IMR-90 (cell line): ENCODE data around the gene PDCD1. TPM values are rescaled to one million over a fixed set of nuclear protein-coding genes. Genes with fewer than 3 reads are reported as not detected.

Experiments
- ATAC-seq: fragments of 200-7000 bp; cut with Tn5 transposase; 2 replicates; pipeline ENCODE4 v1.9.1; 2020; ENCODE audit warnings: low read depth, mild to moderate bottlenecking, moderate library complexity
- BruUV-seq: library from RNA; stranded (reverse); fragments of 400-500 nt; replicated peaks from 2 replicates; lab custom pipeline; 2021; lab: Mats Ljungman, UMichigan
- CTCF ChIA-PET: fragments of 300-600 bp; formaldehyde crosslinking; extraction: SDS; loops from one replicate; lab custom pipeline; 2021; ENCODE audit warnings: antibody characterized with exemption; lab: Yijun Ruan, JAX
- POLR2A ChIA-PET: fragments of 300-600 bp; sonication (Branson Sonifier 250); formaldehyde crosslinking; loops from one replicate; lab custom pipeline; 2022; ENCODE audit warnings: antibody characterized with exemption; ENCODE audit not compliant: unreplicated experiment; lab: Charles Lee
- DNase-seq: peaks from one replicate; pipeline ENCODE4 v3.0.0; 2013
- H2AFZ ChIP-seq: replicated peaks from 2 replicates; pipeline ENCODE3; 2013; ENCODE audit warnings: low read length, mild to moderate bottlenecking; ENCODE audit not compliant: poor library complexity
- H2AK5ac ChIP-seq: 2 replicates; pipeline ENCODE4 v1.6.1; 2013; ENCODE audit warnings: low read depth, low read length, inconsistent platforms
- H2AK9ac ChIP-seq: replicated peaks from 2 replicates; pipeline ENCODE3; 2013; ENCODE audit warnings: mild to moderate bottlenecking, low read depth, low read length, moderate library complexity; ENCODE audit not compliant: poor library complexity
- H2BK120ac ChIP-seq: 2 replicates; pipeline ENCODE4 v1.6.1; 2013; ENCODE audit warnings: low read depth, low read length, inconsistent platforms
- H2BK15ac ChIP-seq: 3 replicates; pipeline ENCODE4 v1.6.1; 2013; ENCODE audit warnings: low read depth, low read length, inconsistent platforms
- H2BK20ac ChIP-seq: 2 replicates; pipeline ENCODE4 v1.6.1; 2013; ENCODE audit warnings: low read depth, mild to moderate bottlenecking, inconsistent platforms, low read length, moderate library complexity
- H2BK5ac ChIP-seq: 2 replicates; pipeline ENCODE4 v1.6.1; 2013; ENCODE audit warnings: mild to moderate bottlenecking, low read depth, low read length, inconsistent platforms; ENCODE audit not compliant: poor library complexity, severe bottlenecking
- H3K14ac ChIP-seq: replicated peaks from 2 replicates; pipeline ENCODE4 v1.6.1; 2013; ENCODE audit warnings: low read depth, low read length, inconsistent platforms
- H3K18ac ChIP-seq: 2 replicates; pipeline ENCODE4 v1.6.1; 2013; ENCODE audit warnings: low read depth, low read length, control low read depth
- H3K23ac ChIP-seq: 2 replicates; pipeline ENCODE4 v1.6.1; 2013; ENCODE audit warnings: low read depth, low read length, inconsistent platforms
- H3K27ac ChIP-seq: 2 replicates; pipeline ENCODE4 v1.5.1; 2013; ENCODE audit warnings: mild to moderate bottlenecking, control low read depth, low read length; ENCODE audit not compliant: insufficient read depth
- H3K27me3 ChIP-seq: 2 replicates; pipeline ENCODE4 v1.6.1; 2013; ENCODE audit warnings: low read length; ENCODE audit not compliant: control insufficient read depth, insufficient read depth
- H3K36me3 ChIP-seq: 2 replicates; pipeline ENCODE4 v1.6.1; 2013; ENCODE audit warnings: low read length, mixed read lengths; ENCODE audit not compliant: control insufficient read depth, insufficient read depth
- H3K4ac ChIP-seq: 2 replicates; pipeline ENCODE4 v1.6.1; 2013; ENCODE audit warnings: low read depth, low read length, inconsistent platforms
- H3K4me1 ChIP-seq: 2 replicates; pipeline ENCODE4 v1.6.1; 2013; ENCODE audit warnings: low read length, mixed read lengths; ENCODE audit not compliant: control insufficient read depth, insufficient read depth
- H3K4me2 ChIP-seq: 2 replicates; pipeline ENCODE4 v1.6.1; 2013; ENCODE audit warnings: low read depth, mild to moderate bottlenecking, control low read depth, low read length, moderate library complexity
- H3K4me3 ChIP-seq: 2 replicates; pipeline ENCODE4 v1.5.1; 2013; ENCODE audit warnings: low read depth, mild to moderate bottlenecking, control low read depth, low read length, moderate library complexity; ENCODE audit not compliant: insufficient read depth
- H3K56ac ChIP-seq: 2 replicates; pipeline ENCODE4 v1.6.1; 2013; ENCODE audit warnings: low read length, inconsistent platforms; ENCODE audit not compliant: insufficient read depth; ENCODE audit errors: extremely low read depth
- H3K79me1 ChIP-seq, 2 experiments: 2 replicates each; pipeline ENCODE4 v1.6.1; 2013; ENCODE audit warnings: low read length in 2 of 2, inconsistent platforms in 1 of 2, low read depth in 1 of 2
- H3K9ac ChIP-seq: 2 replicates; pipeline ENCODE4 v1.6.1; 2013; ENCODE audit warnings: low read depth, low read length, control low read depth
- H3K9me1 ChIP-seq: 2 replicates; pipeline ENCODE4 v1.6.1; 2013; ENCODE audit warnings: low read length, inconsistent platforms; ENCODE audit not compliant: insufficient read depth
- H3K9me3 ChIP-seq: 2 replicates; pipeline ENCODE4 v1.6.1; 2013; ENCODE audit warnings: low read length; ENCODE audit not compliant: control insufficient read depth, insufficient read depth
- H4K20me1 ChIP-seq: 2 replicates; pipeline ENCODE4 v1.6.1; 2013; ENCODE audit warnings: low read length, inconsistent platforms; ENCODE audit not compliant: insufficient read depth
- H4K5ac ChIP-seq: 2 replicates; pipeline ENCODE4 v1.6.1; 2013; ENCODE audit warnings: mild to moderate bottlenecking, low read depth, low read length, control low read depth
- H4K8ac ChIP-seq, 2 experiments: 2 replicates each; pipeline ENCODE4 v1.6.1; 2013; ENCODE audit warnings: low read depth in 2 of 2, low read length in 2 of 2, control low read depth in 1 of 2, inconsistent platforms in 1 of 2
- H4K91ac ChIP-seq: 2 replicates; pipeline ENCODE4 v1.6.1; 2013; ENCODE audit warnings: low read depth, low read length, inconsistent platforms; ENCODE audit not compliant: insufficient read depth
- BHLHE40 ChIP-seq: fragments of 150-350 bp; IDR thresholded peaks from 2 replicates; pipeline ENCODE4 v1.6.1; 2016; ENCODE audit warnings: mild to moderate bottlenecking, low read depth, low read length
- CEBPB ChIP-seq: IDR thresholded peaks from 2 replicates; pipeline ENCODE4 v1.6.1; 2012; ENCODE audit warnings: low read depth, low read length, improper control_type of control experiment
- CHD1 ChIP-seq: IDR thresholded peaks from 2 replicates; pipeline ENCODE4 v1.6.1; 2012; ENCODE audit warnings: low read depth, low read length, improper control_type of control experiment
- ELK1 ChIP-seq: fragments of 150-350 bp; IDR thresholded peaks from 2 replicates; pipeline ENCODE4 v1.6.1; 2016; ENCODE audit warnings: low read depth, mild to moderate bottlenecking, low read length, moderate library complexity, borderline replicate concordance
- FOS ChIP-seq: fragments of 150-350 bp; IDR thresholded peaks from 2 replicates; pipeline ENCODE4 v1.6.1; 2016; ENCODE audit warnings: low read depth, low read length
- MAFK ChIP-seq: IDR thresholded peaks from 2 replicates; pipeline ENCODE4 v1.6.1; 2012; ENCODE audit warnings: low read depth, low read length, improper control_type of control experiment
- MAZ ChIP-seq: IDR thresholded peaks from 2 replicates; pipeline ENCODE4 v1.6.1; 2012; ENCODE audit warnings: low read depth, mild to moderate bottlenecking, low read length, improper control_type of control experiment, moderate library complexity, borderline replicate concordance
- MXI1 ChIP-seq: IDR thresholded peaks from 2 replicates; pipeline ENCODE4 v1.6.1; 2012; ENCODE audit warnings: low read depth, mild to moderate bottlenecking, low read length, moderate library complexity, borderline replicate concordance
- NFE2L2 ChIP-seq: fragments of 150-350 bp; IDR thresholded peaks from 2 replicates; pipeline ENCODE4 v1.6.1; 2016; ENCODE audit warnings: low read depth, mild to moderate bottlenecking, low read length
- POLR2A ChIP-seq: IDR thresholded peaks from 2 replicates; pipeline ENCODE4 v1.6.1; 2012; ENCODE audit warnings: mild to moderate bottlenecking, low read depth, low read length
- RAD21 ChIP-seq: IDR thresholded peaks from 2 replicates; pipeline ENCODE4 v1.6.1; 2012; ENCODE audit warnings: low read length, improper control_type of control experiment
- RCOR1 ChIP-seq: IDR thresholded peaks from 2 replicates; pipeline ENCODE4 v1.6.1; 2012; ENCODE audit warnings: mild to moderate bottlenecking, low read length, improper control_type of control experiment; ENCODE audit not compliant: insufficient replicate concordance
- RFX5 ChIP-seq: IDR thresholded peaks from 2 replicates; pipeline ENCODE4 v1.8.0; 2012; ENCODE audit warnings: low read depth, mild to moderate bottlenecking, low read length, moderate library complexity
- SMC3 ChIP-seq: fragments of 150-350 bp; IDR thresholded peaks from 2 replicates; pipeline ENCODE4 v1.6.1; 2016; ENCODE audit warnings: low read depth, mild to moderate bottlenecking, antibody characterized with exemption, low read length, moderate library complexity
- WGBS, 2 experiments: methylation state at CpG; one replicate each; pipeline versions ENCODE4 v1.1.5 to v1.1.7; 2013; ENCODE audit warnings: missing lambda C conversion rate in 2 of 2; ENCODE audit not compliant: insufficient read length in 1 of 2; ENCODE audit errors: extremely low coverage in 2 of 2; 5-methylcytosine and 5-hydroxymethylcytosine counted together
- dilution Hi-C: fragments of 300-500 bp; cut with HindIII; formaldehyde crosslinking; loops from one replicate; pipeline ENCODE4 v1.14.3; 2018; ENCODE audit warnings: low sequenced_read_pairs; ENCODE audit not compliant: unreplicated experiment
- in situ Hi-C: fragments of 300-500 bp; cut with MboI; formaldehyde crosslinking; loops from 3 replicates; pipeline ENCODE4 v1.14.3; 2019; ENCODE audit warnings: low sequenced_read_pairs, inconsistent platforms, mixed read lengths
- intact Hi-C: fragments of 100-400 bp; cut with micrococcal nuclease; formaldehyde crosslinking; loops from 2 replicates; pipeline ENCODE4 v1.10.0; 2022
- polyA plus RNA-seq, 3 experiments: library from polyadenylated mRNA; depleted of rRNA; stranded (reverse); fragments of >200 nt; gene quantifications; 2 replicates each; pipeline ENCODE4 v1.2.3, GENCODE V29; 2012; ENCODE audit warnings: low replicate concordance in 1 of 3
- total RNA-seq: library from RNA; depleted of rRNA; stranded (reverse); fragments of >200 nt; gene quantifications from 2 replicates; pipeline ENCODE4 v1.2.3, GENCODE V29; 2012
- TF ChIP-seq, protein P1 (sequence below): fragments of 150-350 bp; IDR thresholded peaks from 2 replicates; pipeline ENCODE4 v1.6.1; 2017; ENCODE audit warnings: mild to moderate bottlenecking, antibody characterized with exemption, low read length, low read depth
- TF ChIP-seq, protein P2 (sequence below): conservative IDR thresholded peaks from 2 replicates; pipeline ENCODE4 v1.5.1; 2012; ENCODE audit warnings: mild to moderate bottlenecking, low read depth, low read length, improper control_type of control experiment

The PDCD1 gene
- total and polyA plus RNA-seq, 2 of the 4 experiments (the other 2 are of a cell fraction), result not detected

DNA sequence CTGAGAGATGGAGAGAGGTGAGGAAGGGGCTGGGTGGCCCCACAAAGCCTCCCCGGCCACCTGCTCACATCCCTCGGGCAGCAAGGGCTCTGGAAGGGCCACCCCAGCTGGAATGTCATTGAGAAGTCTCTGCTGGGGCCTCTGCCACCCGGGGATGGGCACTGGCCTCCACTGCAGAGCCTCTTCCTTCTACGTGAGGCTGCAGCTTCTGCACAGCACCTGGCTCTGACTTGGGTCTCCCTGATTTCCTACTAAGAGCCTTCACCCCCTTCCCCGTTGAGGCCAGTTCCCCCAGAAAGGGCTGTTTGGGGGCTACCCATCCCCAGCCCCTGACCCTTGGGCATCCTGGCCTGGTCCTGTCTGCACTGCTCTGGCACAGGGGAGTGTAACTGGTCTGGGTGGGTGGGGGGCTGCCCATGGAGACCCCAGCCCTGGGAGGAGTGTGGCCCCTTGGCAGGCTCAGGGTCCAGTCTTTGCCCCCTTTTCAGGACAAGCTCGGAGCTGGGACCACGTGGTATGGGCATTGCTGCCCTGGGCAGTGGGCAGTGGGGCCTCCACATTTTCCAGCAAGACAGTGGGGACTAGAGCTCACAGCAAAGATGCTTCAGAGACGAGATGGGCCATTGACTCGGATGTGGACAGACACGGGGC, 5.6 kb downstream of the PDCD1 start:
- Histone ChIP-seq H2AFZ (peak overlapping the region; percentile 19), H3K27me3 (peaks cover 5% of the 10 kb centered on the region; the same call in 1 of the 2 replicates), H2BK15ac (no peak overlapping the region), H3K4me1 (peaks cover 3% of the 10 kb centered on the region), H2AK9ac (no peak overlapping the region), H2BK5ac (no peak overlapping the region), H2BK20ac (no peak overlapping the region), H3K4ac (no peak overlapping the region), H3K9me1 (no peaks in the 10 kb centered on the region), H4K8ac (no peak overlapping the region), H3K9me3 (no peaks in the 10 kb centered on the region), H3K27ac (no peak overlapping the region), H4K5ac (no peak overlapping the region), H3K36me3 (no peaks in the 10 kb centered on the region), H4K91ac (no peak overlapping the region), H3K56ac (no peak overlapping the region), H3K18ac (no peak overlapping the region), H2BK120ac (no peak overlapping the region), H3K4me2 (no peak overlapping the region), H2AK5ac (no peak overlapping the region), H3K14ac (no peak overlapping the region), H4K20me1 (no peaks in the 10 kb centered on the region), H3K23ac (no peak overlapping the region), H3K79me1 (no peaks in the 10 kb centered on the region), H3K4me3 (no peak overlapping the region), H3K9ac (no peak overlapping the region)
- BruUV-seq, result no TSS peak
- POLR2A ChIA-PET, result no interaction called here
- 82% methylated on average over 5 of the region's 10 CpGs; no CpG with 5 or more reads in 1 of the 2 experiments for WGBS, 2 experiments
- in situ Hi-C loops, result no loop called here
- ATAC-seq (no peak), DNase-seq (no peak)
- CTCF ChIA-PET, result no interaction called here
- intact Hi-C loops, result no loop called here
- dilution Hi-C loops, result no loop called here
- no peak for TF ChIP-seq NFE2L2
- TF ChIP-seq POLR2A, result no peak
- no peak for TF ChIP-seq SMC3
- TF ChIP-seq CHD1, result no peak
- TF ChIP-seq ELK1, result no peak
- no peak for TF ChIP-seq BHLHE40
- no peak for TF ChIP-seq MAZ
- TF ChIP-seq MXI1, result no peak
- no peak for TF ChIP-seq RAD21
- TF ChIP-seq RCOR1, result no peak
- TF ChIP-seq FOS, result no peak
- TF ChIP-seq CEBPB, result no peak
- TF ChIP-seq, protein P1, sequence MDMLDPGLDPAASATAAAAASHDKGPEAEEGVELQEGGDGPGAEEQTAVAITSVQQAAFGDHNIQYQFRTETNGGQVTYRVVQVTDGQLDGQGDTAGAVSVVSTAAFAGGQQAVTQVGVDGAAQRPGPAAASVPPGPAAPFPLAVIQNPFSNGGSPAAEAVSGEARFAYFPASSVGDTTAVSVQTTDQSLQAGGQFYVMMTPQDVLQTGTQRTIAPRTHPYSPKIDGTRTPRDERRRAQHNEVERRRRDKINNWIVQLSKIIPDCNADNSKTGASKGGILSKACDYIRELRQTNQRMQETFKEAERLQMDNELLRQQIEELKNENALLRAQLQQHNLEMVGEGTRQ, result no peak
- TF ChIP-seq, protein P2, sequence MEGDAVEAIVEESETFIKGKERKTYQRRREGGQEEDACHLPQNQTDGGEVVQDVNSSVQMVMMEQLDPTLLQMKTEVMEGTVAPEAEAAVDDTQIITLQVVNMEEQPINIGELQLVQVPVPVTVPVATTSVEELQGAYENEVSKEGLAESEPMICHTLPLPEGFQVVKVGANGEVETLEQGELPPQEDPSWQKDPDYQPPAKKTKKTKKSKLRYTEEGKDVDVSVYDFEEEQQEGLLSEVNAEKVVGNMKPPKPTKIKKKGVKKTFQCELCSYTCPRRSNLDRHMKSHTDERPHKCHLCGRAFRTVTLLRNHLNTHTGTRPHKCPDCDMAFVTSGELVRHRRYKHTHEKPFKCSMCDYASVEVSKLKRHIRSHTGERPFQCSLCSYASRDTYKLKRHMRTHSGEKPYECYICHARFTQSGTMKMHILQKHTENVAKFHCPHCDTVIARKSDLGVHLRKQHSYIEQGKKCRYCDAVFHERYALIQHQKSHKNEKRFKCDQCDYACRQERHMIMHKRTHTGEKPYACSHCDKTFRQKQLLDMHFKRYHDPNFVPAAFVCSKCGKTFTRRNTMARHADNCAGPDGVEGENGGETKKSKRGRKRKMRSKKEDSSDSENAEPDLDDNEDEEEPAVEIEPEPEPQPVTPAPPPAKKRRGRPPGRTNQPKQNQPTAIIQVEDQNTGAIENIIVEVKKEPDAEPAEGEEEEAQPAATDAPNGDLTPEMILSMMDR, result no peak
- TF ChIP-seq MAFK, result no peak
- no peak for TF ChIP-seq RFX5
